HuH-7 (cell line): ENCODE measurements around the gene GDPGP1.
"Not testable (repeated sequence)": the region's sequence is repeated elsewhere in the genome, so short reads cannot be mapped to it uniquely, and the experiment has no call there.

ENCODE experiments used
- DNase-seq: peaks from one replicate; pipeline ENCODE4 v3.0.0; 2011; ENCODE audit warnings: low spot score

GDPGP1 gene

GRCh38 chr15:90234096-90234988, at the start of gene GDPGP1:
Gene GDPGP1, plus strand, starts transcription at chr15:90234209. Its CDS starts 6,700 bp downstream, at chr15:90240909.
- peak; percentile 99 for DNase-seq

GRCh38 chr15:90184786-90185704, 49.0 kb upstream of the GDPGP1 start:
- DNase-seq, result peak; percentile 91

- DNase-seq, result no peak
These were observed 46.6 kb upstream of the GDPGP1 start for GRCh38 chr15:90187257-90187868.

- not testable (repeated sequence) for DNase-seq
These were observed 45.9 kb upstream of the GDPGP1 start for GRCh38 chr15:90188065-90188464.

- DNase-seq, result no peak
These were observed 44.9 kb upstream of the GDPGP1 start for GRCh38 chr15:90188914-90189748.

- no peak for DNase-seq
These were observed 44.1 kb upstream of the GDPGP1 start for GRCh38 chr15:90189781-90190467.

- no peak for DNase-seq
These were observed 43.2 kb upstream of the GDPGP1 start for GRCh38 chr15:90190606-90191343.

- no peak for DNase-seq
These were observed 42.7 kb upstream of the GDPGP1 start for GRCh38 chr15:90191344-90191687.

GRCh38 chr15:90191794-90192509, 42.1 kb upstream of the GDPGP1 start:
- peak; percentile 77 for DNase-seq

- DNase-seq, result no peak
These were observed 40.8 kb upstream of the GDPGP1 start for GRCh38 chr15:90192961-90193786.

GRCh38 chr15:90194655-90195054, 39.4 kb upstream of the GDPGP1 start:
- DNase-seq, result no peak

- peak; percentile 66 for DNase-seq
These were observed 33.4 kb upstream of the GDPGP1 start for GRCh38 chr15:90200534-90201129.

- peak; percentile 94 for DNase-seq
These were observed 32.7 kb upstream of the GDPGP1 start, which contains the start of gene SEMA4B for GRCh38 chr15:90201130-90201943. Gene SEMA4B, plus strand, starts transcription at chr15:90201330. Its CDS starts 249 bp downstream, at chr15:90201579.

GRCh38 chr15:90201944-90202375, 32.0 kb upstream of the GDPGP1 start:
- peak; percentile 53 for DNase-seq

- no peak for DNase-seq
These were observed 31.1 kb upstream of the GDPGP1 start for GRCh38 chr15:90202929-90203328.

GRCh38 chr15:90203473-90203872, 30.5 kb upstream of the GDPGP1 start:
- DNase-seq, result no peak

GRCh38 chr15:90203922-90204321, 30.1 kb upstream of the GDPGP1 start:
- no peak for DNase-seq
